CD4-positive, alpha-beta T cell treated with Interleukin-21 for 1 hour (primary cell): ENCODE measurements around the gene PCGF3.
"Not testable (repeated sequence)": the region's sequence is repeated elsewhere in the genome, so short reads cannot be mapped to it uniquely, and the experiment has no call there.

ENCODE experiments used
- DNase-seq: peaks from one replicate; pipeline ENCODE4 v3.0.0-alpha.2; 2020

PCGF3 gene

GRCh38 chr4:803884-804283 is 98.3 kb downstream of the PCGF3 start:
- DNase-seq = no peak

DNA sequence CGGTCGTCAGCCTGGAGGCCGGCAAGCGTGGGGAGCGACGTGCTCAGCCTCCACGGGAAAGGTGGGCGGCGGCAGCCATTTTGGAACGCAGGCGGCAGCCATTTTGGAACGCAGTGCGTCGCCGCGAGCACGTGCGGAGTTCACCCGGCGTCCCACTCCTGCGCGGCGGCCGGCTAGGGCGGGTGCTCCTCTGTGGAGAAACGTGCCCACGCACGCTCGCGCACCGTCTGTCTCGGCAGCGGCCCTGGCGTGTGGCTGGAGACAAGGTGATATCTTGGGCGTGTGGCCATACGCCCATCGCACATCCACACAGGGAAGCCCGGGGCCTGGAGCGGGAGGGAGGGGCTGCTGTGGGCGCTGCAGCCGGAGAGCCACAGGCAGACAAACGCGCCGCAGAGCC is 99.2 kb downstream of the PCGF3 start:
- DNase-seq = no peak

GRCh38 chr4:806979-807378 is 101.3 kb downstream of the PCGF3 start:
- DNase-seq = not testable (repeated sequence)

GRCh38 chr4:807792-808191 is 102.2 kb downstream of the PCGF3 start:
- DNase-seq = no peak

DNA sequence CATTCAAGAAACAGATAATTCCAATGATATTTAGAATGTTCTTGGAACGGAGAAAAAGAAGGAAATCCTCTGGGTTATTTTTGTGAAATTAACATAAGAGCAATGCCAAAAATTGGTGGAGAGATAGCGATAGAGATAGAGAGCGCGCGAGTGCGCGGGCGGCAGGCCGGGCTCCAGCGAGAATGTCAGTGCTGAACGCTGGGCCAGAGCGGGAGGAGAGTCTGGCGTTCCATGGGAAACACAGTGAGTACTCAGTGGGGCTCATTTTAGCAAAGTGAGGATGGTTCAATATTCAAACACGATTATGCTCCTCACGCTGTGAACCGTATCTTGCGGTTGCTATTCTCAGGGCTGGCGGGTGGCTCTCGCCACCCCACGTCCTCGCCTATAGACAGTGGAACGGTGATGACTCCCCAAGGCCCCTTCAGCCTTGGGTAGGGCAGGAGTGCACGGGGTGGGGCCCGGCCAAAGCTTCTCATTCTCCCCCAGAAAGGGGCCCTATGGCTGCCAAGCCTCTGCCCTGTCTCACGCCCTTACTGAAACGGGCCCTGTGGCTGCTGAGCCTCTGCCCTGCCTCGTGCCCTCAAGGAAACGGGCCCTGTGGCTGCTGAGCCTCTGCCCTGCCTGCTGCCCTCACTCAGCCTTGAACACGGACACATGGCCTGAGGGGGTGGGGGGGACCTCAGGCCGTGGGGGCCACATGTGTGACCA is 103.4 kb downstream of the PCGF3 start:
- no peak for DNase-seq

- DNase-seq = no peak
Measured at GRCh38 chr4:813900-814299, 108.3 kb downstream of the PCGF3 start.

DNA sequence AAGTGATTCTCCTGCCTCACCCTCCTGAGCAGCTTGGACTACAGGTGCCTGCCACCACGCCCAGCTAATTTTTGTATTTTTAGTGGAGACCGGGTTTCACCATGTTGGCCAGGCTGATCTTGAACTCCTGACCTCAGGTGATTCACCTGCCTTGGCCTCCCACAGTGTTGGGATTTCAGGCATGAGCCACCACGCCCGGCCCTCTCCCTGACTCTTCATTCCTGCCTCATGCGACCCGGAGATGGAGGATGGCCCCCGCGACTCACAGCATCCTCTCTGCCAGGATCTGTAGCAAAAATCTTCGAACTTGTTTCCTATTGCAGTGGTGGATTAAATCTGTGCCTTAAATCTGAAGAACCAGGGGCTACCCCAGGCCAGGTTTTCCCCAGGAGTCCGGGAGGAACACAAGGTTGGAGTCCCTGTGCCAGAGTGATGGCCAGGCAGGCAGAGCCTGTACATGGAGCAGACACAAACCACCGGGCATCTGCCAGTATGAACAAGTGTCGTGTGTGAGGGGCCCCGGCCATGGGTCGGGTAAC is 108.7 kb downstream of the PCGF3 start:
- DNase-seq = no peak

- no peak for DNase-seq
Measured at GRCh38 chr4:815464-816146, 110.0 kb downstream of the PCGF3 start.

DNA sequence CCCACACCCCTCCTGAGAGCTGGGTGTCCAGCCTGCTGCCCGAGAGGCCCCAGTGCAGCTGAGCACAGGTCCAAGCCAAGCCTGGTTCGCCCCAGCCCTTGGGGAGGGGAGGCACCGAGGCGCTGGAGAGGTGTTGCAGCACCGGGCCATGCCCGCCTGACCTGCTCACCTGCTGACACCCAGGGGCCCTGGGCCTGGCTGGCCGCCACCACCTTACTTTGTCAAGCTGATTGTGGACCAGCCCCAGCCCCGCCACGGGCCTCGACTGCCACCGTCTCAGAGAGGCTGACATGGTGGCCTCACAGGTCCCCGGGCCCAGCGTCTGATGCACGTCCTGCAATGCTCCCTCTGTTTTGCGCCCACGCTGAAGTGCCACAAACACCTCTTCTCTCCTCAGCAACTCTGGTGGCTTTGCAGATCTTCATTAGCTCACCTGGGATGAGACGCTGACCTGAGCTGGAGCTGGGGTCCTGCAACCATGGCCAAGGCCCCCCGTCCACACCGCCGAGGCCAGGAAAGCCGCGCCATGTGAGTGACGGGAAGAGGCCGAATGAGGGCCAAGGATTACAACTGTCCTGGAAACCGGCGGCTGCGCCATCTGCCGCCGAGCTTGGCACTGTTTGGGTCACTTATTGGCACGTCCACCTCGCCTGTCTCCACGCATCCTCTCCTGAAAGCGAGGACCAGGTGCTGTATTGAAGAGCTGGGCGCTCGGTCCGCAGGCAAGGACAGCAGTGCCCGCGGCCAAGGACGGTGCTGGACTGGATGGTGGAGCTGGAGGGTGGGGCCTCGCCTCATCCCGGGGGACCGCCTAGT is 112.7 kb downstream of the PCGF3 start:
- DNase-seq = no peak

DNA sequence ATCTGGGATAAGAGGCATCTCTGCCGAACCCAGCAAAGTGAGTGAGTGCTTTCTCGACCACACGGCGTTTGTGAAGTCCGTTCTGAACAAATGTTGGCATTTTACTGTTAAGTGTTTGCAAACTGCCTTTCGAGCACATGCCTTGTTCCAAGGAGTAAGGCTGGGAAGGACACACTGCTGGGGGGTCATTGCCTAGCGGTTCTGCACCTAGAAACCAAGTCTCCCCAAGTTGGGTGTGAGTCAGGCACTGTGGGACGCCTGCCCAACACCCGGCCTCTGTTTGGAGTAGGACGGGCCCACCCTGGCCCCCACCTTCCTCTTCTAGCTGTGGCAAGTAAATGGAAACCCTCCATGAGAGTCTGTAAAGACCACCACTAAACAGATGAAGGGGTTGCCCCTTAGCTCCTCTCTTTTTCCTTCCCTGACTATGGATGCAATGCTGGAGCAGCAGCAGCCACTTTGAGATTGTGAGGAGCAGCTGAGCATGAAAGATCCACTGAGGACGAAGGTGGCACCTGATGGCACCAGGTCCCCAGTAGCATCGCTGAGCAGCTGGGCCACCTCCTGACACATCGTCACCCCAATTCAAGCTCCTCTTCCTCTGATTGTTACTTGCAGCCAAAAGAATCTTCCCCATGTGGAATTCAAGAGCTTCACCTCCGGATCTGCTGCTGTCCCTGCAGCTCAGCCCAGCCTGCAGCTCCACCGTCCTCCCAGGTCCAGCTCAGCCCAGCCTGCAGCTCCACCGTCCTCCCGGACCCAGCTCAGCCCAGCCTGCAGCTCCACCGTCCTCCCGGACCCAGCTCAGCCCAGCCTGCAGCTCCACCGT is 114.0 kb downstream of the PCGF3 start:
- no peak for DNase-seq
